Renal cortical epithelial cell (primary cell): ENCODE data around the gene UNC119. TPM values are rescaled to one million over a fixed set of nuclear protein-coding genes. Genes with fewer than 3 reads are reported as not detected.

Source experiments
- DNase-seq: peaks from one replicate; pipeline ENCODE4 v3.0.0-alpha.2; 2011; ENCODE audit warnings: low read depth
- total RNA-seq: library from RNA; depleted of rRNA; stranded (reverse); fragments of >200 nt; gene quantifications from 2 replicates; pipeline ENCODE4 v1.2.3, GENCODE V29; 2014

The UNC119 gene
- total RNA-seq, 1 donor from 2014 or later: 29.3 TPM

DNA sequence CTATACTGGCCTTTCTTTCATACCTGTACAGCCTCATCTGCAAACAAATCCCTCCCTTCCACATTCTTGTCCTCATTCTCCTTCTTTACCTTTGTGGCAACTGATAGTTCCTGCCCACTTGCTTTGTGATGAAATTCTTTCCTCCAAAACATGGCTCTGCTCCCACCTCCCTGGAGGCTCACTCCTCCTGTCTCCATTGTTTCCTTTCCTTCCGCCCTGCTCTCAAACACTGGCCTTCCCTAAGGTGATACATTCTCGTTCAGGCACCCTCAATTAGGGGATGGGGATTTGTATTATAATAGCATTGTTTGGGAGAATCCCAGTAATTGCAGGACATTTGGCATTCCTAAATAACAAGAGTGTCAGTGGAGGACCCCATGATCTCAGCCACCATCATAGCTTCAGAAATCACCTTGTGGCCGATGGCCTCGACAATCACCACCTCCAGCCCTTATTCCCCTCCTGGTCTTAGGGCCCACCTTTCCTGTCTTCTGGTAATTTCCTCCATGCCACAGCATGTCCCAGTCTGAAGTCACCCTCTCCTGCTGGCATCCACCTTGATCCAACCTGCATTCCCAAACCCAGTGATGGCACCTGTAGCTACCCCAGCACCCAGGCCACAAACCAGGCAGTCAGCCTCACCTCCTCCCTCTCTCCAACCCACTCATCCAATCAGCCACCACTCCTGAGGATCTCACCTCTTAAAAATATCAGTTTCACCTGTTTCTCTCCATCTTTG, 7.9 kb downstream of the UNC119 start:
- DNase-seq: no peak

DNA sequence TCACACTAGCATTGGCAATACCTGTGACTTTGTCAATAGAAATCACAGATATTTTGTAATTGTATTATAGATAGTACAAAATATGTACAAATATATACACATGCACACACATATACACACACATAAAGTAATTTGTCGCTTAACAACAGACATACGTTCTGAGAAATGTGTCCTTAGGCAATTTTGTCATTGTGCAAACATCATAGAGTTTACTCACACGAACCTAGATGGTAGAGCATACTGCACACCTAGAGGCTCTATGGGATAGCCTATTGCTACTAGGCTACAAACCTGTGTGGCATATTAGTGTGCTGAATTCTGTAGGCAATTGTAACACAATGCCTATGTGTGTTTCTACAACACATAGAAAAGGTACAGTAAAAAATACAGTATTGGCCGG, 11.0 kb downstream of the UNC119 start:
- no peak for DNase-seq

DNA sequence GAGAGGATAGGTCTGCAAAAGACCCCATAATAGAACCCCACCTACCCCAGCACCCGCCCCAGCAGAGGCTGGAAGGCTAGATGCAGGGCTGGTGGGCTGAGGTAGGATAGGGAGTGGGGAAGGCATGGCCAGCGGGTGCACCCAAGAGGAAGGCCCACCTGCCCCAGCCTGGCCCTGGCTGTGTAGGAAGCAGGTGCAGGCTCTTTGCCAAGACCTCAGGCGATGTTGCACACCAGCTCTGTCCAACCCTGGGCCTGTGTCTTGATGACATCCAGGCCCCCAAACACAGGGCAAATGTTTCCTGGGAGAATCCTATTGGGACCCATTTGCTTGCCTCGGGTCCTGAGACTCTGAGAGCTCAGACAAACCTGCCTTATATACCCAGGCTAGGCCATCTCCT, 12.2 kb downstream of the UNC119 start:
- DNase-seq: no peak

DNA sequence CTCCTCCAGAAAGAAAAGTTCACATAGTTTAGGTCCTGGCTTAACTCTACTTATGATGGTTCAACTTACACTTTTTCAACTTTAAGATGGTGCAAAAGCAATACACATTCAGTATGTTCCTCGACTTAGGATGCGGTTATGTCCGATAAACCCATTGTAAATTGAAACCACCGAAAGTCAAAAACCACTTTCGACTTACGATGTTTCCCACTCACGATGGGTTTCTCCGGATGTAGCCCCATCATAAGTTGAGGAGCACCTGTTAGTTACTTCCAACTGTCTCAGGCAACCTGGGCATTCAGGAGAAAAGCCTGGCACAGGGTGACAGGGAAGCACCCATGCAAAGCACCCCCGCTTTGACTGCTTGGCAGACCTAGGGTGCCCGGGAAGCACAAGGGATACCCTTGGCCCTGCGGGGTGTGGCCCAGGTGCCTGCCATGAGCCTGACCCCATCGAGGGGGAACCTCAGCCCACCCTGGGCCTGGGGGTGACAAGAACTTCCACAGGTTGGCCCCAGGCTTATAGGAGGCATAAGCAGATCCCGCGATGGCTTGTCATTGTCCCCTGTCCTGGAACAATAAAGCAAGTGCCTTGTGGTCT, 14.0 kb downstream of the UNC119 start:
- no peak for DNase-seq

DNA sequence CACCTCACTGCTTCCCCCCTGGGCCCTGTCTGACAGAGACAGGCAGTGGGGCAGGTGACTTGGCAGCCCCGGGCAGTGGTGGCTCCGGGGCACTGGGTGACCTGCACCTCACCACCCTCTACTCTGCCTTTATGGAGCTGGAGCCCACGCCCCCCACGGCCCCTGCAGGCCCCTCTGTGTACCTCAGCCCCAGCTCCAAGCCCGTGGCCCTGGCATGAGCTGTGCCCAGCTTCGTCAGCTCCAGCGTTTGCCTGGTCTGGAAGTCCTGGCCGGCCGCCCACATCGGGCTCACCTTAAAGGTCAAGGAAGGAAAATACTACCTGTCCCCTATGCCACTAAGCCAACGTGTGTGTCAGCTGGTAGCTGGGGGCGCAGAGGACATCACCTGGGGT, 15.2 kb downstream of the UNC119 start:
- no peak for DNase-seq

DNA sequence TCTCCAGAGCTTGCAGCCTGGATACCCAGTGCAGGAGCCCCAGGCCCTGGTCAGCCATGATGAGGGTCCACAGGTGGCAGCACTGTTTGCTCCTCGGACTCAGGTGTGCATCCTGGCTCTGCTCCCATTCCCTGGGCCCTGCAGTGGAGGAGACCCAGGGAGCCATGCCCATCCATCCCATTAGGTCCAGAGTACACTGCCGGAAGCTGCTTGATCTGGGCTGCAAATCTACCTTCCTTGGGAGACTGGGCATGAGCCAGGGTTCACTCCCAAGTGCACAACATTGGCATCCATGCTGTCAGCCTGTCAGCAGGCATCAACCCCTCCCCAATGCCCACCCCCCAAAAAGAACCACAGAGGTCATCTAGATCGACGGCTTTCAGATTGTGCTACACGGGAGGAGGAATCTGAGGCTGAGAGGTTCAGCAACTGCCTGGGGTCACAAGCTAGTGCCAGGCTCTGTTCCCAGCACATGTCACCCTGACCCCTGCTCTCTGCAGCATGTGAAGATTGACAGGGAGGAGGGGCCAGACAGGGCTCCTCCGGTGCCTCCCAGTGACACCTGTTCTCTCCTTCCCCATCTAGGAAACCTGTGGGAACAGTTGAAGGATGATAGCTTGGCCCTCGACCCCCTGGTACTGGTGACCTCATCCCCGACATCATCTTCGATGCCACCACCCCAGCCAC, 15.7 kb downstream of the UNC119 start:
- DNase-seq: no peak

DNA sequence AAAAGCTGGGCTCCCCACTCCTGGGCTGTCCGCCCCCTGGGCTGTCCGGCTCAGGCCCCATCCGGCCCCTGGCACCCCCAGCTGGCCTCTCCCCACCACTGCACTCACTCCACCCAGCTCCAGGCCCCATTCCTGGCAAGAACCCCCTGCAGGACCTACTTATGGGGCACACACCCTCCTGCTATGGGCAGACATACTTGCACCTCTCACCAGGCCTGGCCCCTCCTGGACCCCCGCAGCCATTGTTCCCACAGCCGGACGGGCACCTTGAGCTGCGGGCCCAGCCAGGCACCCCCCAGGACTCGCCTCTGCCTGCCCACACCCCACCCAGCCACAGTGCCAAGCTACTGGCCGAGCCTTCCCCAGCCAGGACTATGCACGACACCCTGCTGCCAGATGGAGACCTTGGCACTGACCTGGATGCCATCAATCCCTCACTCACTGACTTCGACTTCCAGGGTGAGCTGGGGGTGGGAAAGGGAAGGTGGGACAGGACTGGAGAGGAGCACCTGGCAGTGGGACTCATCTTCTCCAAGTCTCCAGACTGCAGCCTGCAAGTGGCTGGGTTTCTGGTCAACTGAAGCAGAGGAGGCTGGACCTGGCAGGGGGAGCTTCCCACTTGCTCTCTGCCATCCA, 17.6 kb downstream of the UNC119 start:
- no peak for DNase-seq

DNA sequence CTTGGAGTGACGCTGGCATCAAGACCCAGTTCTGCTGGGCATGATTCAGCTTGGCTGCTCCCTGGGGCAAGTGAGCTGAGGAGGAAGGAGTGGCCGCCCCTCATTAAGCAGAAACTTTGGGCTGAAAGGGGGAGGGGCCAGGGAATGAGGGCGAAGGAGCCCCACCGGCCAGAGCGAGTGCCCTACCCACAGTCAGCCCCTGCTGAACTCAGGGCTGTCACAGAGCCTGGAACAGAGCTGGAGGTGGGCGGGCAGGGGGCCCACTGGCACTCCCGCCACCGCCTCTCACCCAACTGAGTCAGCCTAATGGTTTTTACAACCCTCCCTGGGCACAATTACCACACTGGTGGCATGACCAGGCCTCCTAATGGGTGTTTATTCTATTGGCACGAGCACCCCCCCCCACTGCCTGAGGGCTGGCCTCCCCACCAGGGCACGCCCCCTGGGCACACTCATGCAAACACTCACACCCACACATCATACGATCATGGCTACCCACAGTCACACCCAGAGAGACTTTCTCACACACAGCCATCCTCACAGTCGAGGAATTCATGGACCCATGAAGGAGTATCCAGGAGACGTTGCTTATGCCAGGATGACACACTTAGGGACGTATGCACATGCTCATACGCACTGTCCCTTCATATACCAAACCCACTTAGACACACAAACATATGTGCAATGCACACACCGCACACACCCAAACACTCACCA, 19.2 kb downstream of the UNC119 start:
- peak; percentile 84 for DNase-seq

DNA sequence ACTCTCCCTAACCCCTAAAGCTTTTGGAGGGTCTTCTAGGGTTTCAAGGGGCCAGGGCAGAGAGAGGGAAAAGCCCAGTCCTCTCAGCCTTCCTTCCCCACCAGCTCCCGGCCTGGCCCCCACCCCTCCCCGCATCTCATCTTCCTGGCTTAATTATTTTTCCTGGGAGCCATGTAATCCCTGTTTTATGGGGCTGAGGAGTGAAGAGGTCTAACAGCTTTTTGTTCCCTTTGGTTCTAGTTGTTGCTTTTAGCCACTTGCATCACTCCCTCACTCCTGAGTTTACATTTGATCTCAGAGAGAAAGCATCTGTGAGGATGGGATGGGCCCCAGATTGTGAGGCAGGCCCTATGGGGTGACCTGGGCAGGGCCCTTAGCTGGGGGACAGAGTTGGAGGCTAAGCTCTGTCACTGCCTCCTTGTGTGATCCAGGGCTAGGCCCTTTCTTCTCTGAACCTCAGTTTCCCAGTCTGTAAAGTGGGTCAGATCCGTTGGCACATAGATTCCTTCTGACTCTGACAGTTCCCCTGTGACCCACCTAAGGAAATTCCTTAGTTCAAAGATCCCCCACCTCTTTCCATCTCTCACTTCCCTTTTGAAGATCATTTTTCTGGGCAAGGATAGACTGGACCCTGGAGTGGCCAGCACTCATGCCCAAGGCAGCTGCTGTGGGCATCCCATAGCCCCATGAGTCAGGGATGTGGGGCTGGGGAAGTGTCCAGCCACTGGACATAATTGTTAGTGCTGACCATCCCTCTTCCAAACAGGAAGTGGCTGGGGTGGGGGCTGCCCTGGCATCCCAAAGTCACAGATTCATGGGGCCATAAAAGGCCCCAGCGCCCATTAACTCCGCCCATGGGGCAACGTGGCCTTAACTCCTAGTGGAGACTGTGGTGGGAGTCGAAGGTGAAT, 20.1 kb downstream of the UNC119 start:
- DNase-seq: peak; percentile 32

DNA sequence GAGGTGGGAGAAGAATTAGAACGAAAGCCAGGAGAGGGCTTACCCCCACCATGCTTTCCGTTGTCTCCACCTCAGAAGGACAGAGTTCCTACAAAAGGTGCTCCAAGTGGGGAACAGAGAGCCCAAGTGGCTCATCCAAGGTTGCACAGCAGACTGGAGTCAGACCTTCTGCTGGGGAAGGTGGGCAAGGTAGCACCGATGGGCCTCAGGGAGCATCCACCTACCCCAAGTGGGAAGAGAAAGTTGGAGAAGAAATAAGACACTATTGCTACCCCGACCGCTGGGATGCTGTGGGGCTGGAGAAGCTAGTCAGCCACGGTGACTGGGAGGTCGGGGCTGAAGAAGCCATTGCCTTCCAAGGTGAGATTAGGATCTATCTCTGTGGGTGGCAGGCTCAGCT, 21.5 kb downstream of the UNC119 start:
- no peak for DNase-seq

DNA sequence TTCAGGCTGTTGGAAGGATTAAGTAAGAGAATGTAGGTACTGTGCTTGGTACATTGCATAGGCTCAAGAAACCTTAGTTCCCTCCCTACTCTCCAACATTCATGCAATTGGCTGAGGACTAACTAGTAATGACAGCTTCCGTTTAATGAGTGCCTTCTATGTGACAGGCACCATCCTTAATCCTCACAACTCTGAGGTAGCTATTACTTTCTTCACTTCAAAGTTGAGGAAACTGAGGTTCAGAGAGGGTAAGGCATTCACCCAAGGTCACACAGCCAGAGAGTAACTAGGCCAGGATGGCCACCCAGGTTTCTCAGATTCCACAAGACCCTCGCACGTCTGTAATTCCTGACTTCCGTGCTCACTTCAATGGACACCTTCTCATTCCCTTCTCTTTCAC, 22.2 kb downstream of the UNC119 start:
- DNase-seq: no peak

DNA sequence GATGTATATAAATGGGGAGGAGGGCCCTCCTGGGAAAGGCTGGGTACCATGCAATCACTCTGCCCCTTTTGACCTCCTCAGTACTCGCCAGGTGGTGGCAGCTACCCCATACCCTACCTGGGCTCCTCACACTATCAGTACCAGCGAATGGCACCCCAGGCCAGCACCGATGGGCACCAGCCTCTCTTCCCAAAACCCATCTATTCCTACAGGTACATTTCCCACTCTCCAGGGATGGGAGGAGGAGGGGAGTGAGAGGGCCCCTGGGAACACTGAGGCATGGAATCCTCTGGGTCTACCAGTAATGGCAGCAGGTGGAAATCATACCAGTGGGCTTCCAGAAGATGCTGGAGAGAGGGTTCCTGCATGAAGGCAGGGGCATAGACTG, 23.4 kb downstream of the UNC119 start:
- DNase-seq: no peak

DNA sequence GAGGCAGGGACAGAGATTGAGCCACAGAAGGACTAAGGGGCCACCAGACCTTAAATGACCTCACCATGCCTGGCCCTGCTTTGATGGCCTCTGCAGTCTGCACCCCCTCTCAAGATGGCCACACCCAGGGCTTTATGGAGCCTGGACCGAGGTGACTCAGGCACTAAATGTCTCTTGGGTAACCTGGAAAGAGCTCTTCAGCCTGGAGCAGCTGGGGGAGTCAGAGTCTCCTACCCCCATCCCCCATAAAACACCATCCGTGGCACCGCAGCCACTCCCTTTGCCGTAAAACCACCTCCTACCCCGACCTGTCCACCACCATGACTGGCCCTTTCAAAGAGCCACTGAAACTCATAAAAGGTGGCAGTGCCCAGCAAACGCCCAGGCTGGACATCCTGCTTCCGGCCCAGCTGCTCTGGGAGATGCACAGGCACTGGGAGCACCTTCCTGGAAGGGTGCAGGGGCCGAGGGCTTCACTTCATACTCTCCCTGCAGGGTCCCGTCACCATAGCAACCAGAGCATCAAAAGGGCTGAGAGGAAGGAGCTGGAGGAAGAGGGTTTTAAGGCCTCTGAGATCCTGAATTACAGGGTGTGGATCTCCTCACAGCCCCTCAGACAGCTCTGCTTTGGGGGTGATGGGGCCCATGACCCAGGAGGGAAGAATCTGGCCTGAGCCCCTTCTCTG, 24.0 kb downstream of the UNC119 start:
- DNase-seq: peak; percentile 18

DNA sequence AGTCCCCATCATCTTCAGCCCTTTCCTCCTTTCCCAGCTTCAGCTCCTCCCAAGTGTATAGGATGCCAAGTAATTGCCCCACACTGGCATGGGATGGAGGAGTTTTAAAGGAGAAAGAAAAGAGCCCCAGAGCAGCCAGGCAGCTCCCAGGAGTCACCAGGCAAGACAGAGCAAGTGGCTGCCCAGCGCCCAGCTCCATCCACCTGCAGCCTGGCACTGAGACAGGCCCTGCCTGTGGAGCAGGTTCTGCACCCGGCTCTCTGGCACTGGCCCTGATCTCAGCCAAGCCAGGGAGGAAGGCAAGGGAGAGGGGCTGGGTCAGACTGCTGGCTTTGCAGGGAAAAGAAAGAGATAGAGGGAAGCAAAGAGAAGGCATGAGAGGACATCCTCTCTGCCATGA, 24.6 kb downstream of the UNC119 start:
- no peak for DNase-seq

DNA sequence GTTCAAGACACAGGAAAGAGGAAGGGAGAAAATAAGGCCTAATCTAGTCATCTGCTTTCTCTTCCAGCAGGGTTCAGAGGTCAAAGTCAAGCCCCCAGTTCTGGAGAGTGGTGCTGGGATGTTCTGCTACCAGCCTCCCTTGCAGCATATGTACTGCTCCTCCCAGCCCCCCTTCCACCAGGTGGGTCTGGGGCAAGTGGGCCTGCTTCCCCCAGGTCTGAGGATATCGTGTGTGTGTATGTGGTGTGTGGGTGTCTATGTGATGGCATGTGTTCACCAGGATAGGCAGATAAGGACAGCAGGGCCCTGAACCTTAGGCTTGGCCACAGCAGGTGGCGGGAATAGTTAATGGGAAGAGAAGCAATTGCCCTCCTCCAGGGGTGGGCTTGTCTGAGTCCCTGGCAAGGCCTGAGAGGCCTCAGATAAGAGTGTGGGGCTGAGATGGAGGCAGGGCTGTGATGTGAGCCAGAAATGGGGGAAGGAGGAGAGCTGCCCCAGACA, 25.2 kb downstream of the UNC119 start:
- DNase-seq: no peak

DNA sequence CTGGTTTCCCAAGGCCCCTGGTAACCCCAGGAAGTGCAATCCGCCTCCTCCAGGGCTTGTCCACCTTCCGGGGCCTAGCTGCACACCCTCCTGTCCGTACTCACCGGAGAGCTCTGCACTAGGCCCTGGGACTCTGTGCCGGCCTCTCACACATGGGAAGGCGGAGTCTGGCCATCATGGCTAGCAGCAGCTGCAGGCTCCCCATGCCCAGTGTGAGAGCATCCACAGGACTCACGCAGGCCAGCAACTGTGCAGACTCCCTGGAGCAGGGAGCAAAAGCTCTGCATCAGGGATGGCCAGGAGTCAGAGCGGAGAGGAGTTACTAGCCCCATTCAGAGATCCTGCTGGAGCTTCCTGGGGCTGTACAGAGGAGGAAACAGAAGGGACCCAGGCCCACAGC, 26.0 kb downstream of the UNC119 start:
- no peak for DNase-seq

DNA sequence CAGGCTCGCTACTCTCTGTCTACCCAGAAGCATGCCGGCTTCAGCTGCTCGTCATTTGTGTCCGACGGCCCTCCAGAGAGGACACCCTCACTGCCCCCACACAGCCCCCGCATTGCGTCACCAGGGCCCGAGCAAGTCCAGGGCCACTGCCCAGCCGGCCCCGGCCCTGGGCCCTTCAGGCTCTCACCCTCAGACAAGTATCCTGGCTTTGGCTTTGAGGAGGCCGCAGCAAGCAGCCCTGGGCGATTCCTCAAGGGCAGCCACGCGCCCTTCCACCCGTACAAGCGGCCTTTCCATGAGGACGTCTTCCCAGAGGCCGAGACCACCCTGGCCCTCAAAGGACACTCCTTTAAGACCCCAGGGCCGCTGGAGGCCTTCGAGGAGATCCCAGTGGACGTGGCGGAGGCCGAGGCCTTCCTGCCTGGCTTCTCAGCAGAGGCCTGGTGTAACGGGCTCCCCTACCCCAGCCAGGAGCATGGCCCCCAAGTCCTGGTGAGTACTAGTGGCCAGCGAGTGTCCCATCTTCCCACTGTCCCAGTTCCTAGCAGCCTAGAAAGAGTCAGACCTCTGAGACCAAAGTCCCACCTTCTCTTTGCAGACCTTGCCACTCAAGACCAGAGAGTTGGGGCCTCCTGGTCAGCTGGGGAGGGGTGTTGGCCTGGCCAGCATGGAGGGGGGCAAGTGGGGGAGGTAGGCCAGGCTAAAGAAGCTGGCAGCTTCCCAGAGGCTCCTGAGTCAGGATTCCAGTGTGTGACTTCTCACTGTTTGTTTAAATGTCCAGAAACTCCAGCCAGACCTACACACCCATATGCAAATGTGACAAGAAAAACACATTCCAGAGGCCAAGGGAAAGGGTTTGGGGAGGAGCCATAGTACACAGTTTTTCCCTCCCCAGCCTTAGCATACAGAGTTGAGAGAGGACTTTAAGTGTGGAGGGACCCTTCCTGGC, 27.7 kb downstream of the UNC119 start:
- DNase-seq: peak; percentile 94

DNA sequence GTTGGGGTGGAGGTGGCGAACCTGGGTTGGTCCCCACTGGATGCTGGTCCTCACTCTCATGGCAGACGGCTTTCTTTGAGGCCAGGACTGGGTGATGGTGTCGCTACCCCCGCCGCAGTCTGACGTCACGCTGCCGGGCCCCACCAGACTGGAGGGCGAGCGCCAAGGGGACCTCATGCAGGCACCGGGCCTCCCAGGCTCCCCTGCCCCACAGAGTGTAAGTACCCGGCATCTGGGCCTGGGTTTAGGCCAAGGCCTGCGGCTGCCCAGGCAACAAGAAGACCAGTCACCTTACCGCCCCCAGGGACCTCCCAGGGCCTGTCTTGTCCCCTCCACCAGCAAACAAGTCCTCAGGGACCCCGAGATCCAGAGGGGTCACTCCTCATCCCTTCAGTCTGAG, 28.5 kb downstream of the UNC119 start:
- DNase-seq: no peak

DNA sequence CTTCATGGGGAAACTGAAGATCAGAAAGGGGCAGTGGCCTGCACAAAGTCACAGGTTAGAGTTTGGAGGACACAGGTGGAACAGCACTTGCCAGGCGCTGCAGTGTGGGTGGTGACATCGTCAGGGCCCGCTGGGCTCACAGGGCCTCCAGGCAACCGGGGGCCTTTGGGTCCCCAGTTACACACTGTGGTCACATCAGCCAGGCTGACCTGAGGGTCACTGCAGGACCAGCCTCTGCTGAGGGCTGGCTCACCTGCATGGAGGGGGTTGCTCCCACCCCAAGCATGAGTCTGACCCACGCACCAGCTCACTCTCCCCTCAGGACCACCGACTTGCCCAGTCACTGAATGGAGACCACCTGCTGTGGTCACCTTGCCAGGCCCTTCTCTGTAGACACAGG, 29.2 kb downstream of the UNC119 start:
- no peak for DNase-seq
